HG02852 (cell line): ENCODE measurements around the gene FBXO48.

Experiments used
- ATAC-seq: cut with Tn5 transposase; IDR thresholded peaks from one replicate; pipeline ENCODE4 v1.9.1; 2021; ENCODE audit warnings: mild to moderate bottlenecking, moderate library complexity; ENCODE audit not compliant: unreplicated experiment

FBXO48 gene

GRCh38 chr2:68414876-68415275 lies 52.2 kb downstream of the FBXO48 start:
- ATAC-seq = no peak

- ATAC-seq = no peak
Observed at GRCh38 chr2:68414452-68414851, 52.6 kb downstream of the FBXO48 start.

GRCh38 chr2:68413466-68413865 lies 53.6 kb downstream of the FBXO48 start:
- ATAC-seq = no peak

- ATAC-seq = peak; percentile 41
Observed at GRCh38 chr2:68412127-68412819, 54.8 kb downstream of the FBXO48 start.

GRCh38 chr2:68411397-68412126 lies 55.5 kb downstream of the FBXO48 start:
- ATAC-seq = peak; percentile 82
